GM18858 (cell line): ENCODE measurements around the gene KARS1.

Source experiments
- ATAC-seq: cut with Tn5 transposase; IDR thresholded peaks from one replicate; pipeline ENCODE4 v1.9.1; 2021; ENCODE audit not compliant: unreplicated experiment

Gene KARS1

DNA sequence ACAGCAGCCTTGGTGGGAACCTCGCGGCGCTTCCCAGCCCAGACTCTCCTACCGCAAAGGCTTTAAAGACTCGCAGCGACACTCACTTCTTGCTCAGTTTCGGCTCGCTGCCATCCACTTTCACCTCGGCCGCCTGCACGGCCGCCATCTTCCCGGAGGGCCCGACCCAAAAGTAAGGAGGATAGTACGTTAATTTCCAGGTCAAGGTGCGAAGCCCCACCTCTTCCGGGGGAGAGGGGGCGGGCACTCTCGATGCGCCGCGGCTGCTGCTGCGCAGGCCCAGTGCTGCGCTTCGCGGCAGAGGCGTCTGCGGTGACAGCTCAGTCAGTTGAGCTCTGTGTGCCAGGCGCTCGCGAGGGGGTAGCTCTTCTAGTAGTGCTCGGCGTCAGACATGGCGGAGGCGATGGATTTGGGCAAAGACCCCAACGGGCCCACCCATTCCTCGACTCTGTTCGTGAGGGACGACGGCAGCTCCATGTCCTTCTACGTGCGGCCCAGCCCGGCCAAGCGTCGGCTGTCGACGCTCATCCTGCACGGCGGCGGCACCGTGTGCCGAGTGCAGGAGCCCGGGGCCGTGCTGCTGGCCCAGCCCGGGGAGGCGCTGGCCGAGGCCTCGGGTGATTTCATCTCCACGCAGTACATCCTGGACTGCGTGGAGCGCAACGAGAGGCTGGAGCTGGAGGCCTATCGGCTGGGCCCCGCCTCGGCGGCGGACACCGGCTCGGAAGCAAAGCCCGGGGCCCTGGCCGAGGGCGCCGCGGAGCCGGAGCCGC is at the start of gene KARS1, which contains the start of gene TERF2IP:
Gene KARS1 (minus strand): TSS at position 174 of the 773 bp plus-strand sequence. CDS start 26 bp downstream, at position 148.
Gene TERF2IP (plus strand): TSS at position 282 of the 773 bp plus-strand sequence. CDS start 110 bp downstream, at position 392.
- peak; percentile 75 for ATAC-seq

DNA sequence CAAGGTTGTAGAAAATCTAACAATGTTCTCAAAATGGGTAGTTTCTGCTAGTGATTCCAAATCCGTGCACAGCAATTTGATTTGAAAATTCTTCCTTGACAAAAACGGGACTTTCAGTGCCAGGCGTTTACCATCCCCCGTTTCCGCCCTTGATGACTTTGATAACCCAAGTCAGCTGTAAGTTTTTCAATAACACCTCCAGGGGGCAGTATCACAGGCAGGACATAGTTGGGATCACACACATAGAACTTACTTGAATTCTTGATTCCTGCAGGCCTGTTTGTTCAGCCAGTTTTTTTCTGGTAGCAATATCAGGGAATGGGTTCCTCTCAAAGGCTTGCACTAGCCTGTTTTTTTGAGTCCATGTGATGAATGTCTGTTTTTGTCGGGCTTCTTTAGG is 48.2 kb upstream of the KARS1 start:
- ATAC-seq = no peak

DNA sequence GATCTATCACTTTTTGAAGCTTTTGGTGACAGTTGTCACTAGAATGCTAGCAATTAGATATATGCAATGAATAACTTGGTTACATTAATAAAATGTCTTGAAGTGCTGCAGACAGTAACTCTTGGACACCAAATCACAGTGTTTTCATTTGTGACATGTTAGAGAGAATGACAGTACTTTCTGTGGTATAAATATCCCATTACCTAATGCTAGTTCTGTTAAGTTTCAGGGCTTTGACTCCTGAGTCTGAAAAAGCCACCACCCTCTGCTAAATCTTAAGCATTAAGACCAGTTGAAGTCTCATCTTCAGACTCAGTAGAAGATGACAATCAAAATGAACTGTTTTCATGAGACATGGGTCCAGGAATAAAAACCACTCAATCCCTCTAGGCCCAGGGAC is 39.9 kb upstream of the KARS1 start:
- no peak for ATAC-seq

DNA sequence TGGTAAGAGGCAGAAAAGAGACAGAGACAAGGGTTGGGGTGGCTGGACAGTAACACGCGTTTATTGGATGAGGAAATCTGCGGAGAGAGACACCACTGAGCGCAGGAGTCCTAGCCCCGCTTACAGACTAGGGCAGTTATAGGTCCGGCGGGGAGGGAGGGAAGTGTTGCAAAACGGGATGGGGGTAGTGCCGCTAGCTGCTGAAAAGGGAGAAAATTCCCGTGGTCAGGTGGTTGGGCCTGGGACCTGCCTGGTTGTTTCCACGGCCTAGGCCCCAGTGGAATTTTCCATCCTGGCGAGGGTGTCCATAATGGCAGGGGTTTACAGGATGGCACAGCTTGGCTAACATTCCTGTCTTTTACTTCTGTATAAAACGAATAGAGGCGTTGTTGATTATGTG is 34.8 kb upstream of the KARS1 start:
- ATAC-seq = no peak

DNA sequence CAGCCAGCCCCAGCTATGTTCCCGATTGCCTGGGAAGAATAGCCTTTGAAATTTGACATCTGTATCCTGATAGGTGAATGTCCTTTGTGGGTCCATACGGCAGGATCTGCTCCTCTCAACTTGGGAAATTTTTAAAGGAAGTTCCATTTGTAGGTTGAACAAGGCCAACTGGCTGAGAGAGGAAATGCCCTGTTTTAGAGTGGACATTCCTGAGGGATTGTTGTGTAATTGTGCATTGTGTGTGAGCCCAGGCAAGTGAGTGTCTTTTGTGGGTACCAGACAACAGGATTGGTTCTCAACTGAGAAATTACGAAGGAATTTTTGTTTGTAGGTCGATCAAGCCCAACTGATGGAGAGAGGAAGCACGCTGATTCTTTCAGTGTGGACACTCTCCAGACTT is 31.9 kb upstream of the KARS1 start:
- ATAC-seq = no peak

DNA sequence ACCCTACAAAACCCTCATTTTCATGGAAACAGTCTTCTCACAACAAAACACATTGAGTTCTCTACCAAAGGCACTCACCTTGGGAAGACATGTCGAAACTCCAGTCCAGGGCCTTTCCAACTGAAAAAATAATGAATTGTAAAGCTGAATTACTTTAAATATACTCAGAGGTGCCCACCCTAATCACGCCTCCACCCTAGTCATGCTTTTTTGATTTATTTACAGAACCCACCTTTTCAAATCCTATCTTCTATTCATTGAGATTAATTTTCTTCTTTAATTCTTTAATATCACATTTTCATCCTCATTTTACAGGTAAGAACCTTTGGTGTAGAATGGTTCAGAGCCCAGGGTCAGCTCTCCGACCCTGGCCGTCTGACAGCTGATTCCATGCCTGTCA is 29.4 kb upstream of the KARS1 start, which contains the start of gene CPHXL2:
Gene CPHXL2 (minus strand): TSS at position 101 of the 400 bp plus-strand sequence. CDS start 10 bp downstream, at position 91.
- no peak for ATAC-seq

DNA sequence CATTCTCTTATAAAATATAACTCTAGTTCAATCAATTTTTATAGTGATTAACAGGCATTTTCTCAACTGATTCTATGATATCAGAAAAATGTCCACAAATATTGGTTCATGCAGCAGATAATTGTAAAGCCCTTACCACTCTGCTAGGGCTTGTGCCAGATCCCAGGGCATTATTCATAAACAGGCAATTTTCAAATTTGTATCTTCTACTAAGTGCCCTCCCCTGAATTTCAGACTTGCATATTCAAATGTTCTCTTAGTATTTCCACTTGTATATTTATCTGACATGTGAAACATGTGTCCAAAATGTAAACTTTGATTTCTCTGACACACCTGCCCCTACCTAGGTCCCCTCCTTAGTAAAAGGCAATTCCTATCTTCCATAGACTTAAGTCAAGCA is 20.0 kb upstream of the KARS1 start:
- no peak for ATAC-seq

DNA sequence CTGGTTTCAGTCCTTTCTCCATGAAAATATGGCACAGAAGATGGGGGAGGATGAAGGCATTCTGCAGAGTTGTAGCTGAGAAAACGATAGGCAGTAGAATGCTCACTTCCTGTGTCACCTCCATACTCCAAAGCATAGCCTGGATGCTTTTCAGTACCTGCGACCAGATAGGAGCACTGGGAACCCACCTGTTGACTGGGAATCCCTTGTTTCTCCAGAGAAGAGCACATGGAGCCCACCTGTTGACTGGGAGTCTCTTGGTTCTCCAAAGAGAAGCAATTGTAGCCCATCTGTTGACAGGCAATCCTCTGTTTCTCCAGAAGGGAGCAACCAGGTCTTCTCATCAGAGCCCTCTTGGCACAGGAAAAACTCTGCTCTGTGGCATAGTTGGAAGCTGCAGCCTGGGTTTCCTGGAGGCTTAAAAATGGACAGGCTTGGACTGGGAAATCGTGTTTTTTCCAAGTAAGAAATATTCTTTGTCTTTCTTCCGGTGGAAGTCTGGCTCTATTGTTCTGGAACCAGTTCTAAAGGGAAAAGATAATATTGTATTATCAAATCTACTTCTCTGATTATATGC is 13.3 kb upstream of the KARS1 start:
- ATAC-seq = no peak

DNA sequence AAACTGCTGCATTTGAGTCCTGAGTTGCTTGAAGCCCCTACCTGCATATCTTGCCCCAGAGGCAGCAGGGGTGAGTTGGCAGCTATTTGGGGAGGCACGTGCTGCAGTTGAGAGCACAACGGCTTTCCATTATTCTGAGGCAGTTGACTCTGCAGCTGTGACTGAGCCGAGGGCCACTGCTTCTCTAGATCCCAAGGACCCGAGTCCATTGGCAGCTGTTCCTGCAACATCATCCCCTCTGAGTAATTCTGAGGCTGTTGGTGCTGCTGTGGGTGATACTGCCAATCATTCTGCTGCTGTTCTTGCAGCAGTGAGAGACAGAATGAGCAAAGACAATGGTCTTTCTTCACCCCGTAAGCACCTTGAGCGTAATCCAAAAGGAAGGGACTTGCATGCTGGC is 12.9 kb upstream of the KARS1 start:
- ATAC-seq = no peak

DNA sequence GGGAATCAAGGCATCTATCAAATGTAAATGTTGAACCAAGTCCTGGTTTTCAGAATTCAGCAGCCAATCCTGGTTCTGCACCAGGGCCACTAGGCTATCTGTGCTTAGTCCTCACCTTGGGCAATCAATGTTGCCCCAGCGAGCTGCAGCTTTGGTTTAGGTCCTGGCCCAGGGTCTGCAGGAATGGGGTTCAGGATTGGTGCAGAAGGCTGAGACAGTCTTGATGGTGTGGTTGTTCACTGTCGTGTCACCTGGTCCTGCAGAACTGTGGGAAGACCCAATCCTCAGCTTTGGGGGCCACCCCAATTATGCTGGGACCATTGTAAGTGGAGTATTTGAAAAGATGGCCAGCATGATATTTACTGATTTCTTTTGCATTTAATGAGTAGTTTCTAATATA is 10.7 kb upstream of the KARS1 start:
- ATAC-seq = no peak

DNA sequence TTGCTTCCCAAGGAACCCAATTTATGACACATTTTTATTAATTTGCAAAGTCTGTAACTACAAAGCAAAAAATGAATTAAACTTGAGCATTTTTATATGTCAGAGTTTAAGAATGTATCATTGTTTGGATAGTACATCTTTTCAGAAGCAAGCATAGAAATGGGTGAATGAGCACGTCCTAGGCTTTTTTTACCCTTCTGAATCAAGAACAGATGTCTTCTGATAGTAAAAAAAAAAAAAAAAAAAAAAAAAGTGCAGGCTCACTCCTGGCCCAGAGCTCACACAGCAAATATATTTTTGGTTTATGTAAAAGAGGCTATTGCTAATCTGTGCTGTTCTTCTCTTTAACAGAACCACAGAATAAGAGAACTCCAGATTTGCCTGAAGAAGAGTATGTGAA is 6.5 kb upstream of the KARS1 start:
- ATAC-seq = no peak

DNA sequence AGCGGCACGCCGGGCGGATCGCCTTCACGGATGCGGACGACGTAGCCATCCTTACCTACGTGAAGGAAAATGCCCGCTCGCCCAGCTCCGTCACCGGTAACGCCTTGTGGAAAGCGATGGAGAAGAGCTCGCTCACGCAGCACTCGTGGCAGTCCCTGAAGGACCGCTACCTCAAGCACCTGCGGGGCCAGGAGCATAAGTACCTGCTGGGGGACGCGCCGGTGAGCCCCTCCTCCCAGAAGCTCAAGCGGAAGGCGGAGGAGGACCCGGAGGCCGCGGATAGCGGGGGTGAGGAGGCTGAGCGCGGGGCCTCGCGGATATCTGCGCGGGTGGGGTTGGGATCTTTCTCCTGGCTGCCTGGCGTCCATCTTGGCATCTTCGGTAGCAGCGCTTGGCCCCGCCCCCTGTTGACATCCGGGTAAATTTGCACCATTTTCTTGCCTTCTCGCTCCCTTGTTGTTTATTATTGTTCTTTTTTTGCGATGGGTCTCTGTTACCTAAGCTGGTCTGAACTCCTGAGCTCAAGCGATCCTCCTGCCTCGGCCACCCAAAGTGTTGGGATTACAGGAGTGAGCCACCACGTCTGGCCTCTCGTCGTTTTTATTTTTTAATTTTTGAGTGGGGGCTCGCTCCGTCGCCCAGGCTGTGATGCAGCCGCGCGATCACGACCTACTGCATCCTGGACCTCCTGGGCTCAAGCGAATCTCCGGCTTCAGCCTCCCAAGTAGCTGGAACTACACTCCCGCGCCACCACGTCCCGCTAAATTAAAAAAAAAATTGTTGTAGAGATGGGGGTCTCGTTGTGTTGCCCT is 1.0 kb upstream of the KARS1 start:
- peak; percentile 9 for ATAC-seq

DNA sequence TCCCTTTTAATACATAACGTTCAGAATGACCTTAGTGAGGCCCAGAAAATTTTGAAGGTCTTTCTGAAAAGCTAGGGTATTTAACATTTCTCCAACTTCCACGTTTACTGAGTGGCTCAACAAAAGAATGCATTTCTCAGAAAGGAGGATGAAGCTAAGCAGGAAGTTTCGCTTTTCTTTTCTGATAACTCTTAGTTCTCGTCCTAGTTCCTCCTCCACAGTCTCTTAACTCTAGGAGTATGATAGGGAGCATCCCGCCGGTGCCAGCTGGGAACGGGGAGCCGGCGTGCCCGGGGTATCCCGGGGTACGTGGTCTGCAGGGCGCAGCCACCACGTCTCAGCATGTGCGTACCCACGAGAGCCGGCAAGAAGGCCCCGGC is 363 bp downstream of the KARS1 start:
- peak; percentile 14 for ATAC-seq

DNA sequence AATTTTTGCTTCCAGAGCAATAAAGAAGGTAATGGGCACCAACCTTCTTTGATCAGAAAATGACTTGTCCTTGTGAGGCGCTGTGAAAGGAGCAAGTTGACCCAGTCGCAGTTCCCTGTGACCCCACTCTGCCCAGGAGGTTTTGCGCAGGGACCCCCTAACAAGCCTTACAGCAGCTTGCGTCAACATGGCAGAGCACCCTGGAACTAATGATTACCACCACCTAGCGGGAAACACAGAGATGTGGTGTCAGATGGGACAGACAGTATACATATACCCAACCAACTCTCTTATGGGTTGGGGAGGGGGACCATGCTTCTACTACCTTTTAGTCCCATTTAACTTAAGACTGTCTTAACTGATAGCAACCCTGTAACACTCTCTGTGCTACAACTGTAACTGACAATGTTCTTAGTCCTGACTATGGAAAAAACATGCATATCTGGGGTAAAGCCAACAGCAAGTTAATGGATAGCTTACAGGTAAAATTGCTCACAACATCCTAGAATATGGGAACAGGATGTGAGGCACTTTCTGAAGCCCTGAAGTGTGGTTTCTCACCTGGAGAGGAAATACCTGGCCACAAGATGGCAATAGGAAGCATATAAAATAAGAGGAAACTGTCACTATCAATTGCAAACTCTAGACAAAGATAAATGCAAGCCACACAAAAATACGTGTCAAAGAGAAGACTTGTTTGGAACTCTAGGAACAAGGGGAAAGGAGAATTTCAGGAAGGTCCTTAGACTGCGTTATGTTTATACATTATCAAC is 3.0 kb downstream of the KARS1 start:
- no peak for ATAC-seq

DNA sequence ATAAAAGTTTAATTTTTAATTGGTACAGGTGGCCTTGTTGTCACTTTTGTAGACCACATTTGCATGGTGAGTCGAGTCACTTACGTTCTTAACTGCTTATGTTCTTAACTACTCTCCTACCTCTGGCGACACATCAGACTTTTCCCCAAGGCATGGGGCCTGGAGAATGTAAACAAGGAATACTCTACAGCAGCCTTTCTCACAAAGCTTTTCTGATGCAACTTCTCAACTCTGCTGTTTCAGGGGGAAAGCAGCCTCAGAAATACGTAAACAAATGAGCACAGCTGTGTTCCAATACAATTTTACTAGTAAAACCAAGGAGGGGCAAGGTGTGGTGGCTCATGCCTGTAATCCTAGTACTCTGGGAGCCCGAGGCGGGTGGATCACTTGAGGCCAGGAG is 6.9 kb downstream of the KARS1 start:
- ATAC-seq = no peak

DNA sequence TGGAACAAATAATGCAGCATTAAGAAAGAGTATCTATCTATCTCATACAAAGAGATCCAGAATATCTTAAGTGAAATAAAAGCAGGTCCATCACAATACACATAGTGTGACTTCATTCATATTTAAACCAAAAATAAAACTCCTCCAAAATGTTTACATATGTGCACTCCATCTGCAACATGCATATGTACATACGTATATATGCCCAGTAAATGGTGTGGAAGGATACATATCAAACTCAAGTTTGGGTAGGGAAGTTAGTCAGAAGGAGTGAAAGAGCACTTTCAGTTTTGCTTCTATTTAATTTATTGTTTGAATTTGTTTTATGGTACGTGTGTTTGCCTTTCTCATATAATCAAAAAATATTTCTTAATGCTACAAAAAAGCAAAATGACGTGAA is 12.4 kb downstream of the KARS1 start:
- ATAC-seq = no peak

DNA sequence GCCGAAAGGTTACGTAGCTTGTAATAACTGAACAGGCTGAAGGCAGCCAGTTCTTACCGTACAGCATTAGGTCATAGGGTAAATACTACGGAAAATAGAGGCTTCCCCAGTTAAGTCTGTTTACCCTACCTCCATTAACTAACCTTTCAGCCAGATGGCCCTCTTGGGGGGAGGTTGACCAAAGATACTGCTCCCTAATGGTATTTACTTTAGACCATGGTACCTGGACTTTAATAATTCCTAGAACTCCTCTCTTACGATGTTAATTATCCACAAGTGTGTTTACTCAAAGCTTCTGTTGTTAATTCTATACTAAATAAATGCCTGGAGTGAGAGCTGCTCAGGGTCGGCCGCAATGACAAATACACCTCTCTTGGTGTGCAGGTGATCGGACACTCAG is 14.6 kb downstream of the KARS1 start:
- no peak for ATAC-seq

DNA sequence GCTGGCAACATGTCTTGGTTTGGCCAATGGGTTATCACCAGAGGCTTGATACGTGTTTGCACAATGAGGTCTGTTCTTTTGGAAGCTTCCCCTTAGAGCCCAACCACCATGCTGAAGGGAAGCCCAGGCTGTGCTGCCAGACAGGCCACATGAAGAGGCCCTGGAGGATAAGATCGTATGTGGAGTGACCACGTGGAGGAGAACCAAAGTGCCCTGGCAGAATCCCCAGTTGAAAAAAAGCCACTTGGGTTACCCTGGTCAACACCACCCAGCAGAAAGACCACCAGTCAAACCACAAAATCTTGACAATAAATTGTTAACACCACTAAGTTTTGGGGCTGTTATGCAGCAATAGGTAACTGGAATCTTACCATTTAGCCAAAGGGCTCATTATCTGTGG is 17.4 kb downstream of the KARS1 start:
- no peak for ATAC-seq

DNA sequence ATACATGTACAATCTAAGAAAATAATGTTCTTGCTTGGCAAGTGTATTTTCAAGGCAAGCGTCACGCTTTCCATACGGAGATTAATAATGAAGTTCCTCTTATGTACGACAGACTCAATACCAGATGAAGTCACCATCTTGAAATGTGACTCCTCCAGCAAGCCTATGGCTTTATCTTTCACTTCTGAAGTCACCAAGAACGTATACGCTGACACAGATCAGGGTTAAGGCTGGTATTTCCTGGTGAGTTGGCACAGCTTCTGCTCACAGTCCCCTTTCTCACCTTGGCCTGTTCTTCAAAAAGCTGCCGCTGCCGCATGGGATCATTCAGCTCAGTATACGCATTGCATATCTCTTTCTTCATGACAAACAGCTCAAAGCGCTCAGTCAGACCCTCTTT is 18.3 kb downstream of the KARS1 start:
- ATAC-seq = no peak

DNA sequence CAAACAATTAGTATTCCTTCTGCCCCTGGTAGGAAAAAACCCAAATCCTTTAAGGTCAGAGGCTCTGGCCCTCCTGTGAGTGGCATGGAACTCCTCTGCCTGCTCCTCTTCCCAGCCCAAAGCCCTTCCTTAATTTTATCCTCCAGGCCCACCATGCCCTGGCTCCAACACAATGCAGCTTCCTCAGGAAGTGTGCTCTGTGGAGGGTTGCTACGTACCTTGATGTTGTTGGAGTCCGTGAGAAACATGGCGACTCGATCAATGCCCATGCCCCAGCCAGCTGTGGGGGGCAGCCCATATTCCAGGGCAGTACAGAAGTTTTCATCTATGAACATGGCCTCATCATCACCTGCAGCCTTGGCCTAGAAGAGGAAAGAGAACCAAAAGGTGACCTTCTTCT is 19.1 kb downstream of the KARS1 start:
- ATAC-seq = no peak

DNA sequence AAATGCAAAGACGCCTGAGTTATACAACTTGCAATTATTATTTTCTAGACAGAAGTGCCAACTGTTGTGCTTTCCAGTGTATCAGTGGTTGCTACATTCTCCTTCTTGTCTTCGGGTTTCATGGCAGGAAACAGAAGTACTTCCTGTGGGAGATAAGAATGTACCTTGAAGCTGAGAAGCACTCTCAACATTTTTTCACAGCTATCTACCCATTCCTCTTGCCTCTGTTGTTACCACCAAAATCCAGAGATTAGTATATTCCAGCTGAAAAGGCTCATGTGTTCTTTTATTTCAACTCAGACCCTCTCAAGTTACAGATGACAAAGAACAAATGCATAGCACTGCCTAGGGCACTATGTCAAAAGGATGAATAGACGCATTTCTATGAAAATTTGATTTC is 19.6 kb downstream of the KARS1 start:
- no peak for ATAC-seq
